ENCODE data around the gene YPEL3. TPM values are rescaled to one million over a fixed set of nuclear protein-coding genes. Genes with fewer than 3 reads are reported as not detected.

YPEL3 gene
- total and polyA plus RNA-seq, 2 experiments from 2014 or later, result 20.1 to 82.1 TPM

GRCh38 chr16:30065102-30065942 is 30.7 kb downstream of the YPEL3 start, which contains the start of gene ALDOA:
TSS of gene ALDOA (plus strand) at chr16:30065760. CDS start at chr16:30066898, 1,138 bp downstream.
- DNase-seq (ENCODE audit: low spot score), result peak; percentile 99
- Histone ChIP-seq H3K9me3 (ENCODE audit: low read depth) (no peaks in the 10 kb centered on the region), H2AFZ (peak within 1 kb of the TSS; percentile 45), H3K4me2 (peak within 1 kb of the TSS; percentile 94), H3K4me1 (ENCODE audit: insufficient read depth) (peaks cover 28% of the 10 kb centered on the region), H3K36me3 (replicated peaks; ENCODE audit: insufficient read depth, low read depth) (no peaks in the 10 kb centered on the region), H4K20me1 (ENCODE audit: insufficient read depth, poor library complexity, severe bottlenecking) (peaks cover 15% of the 10 kb centered on the region), H3K4me3 (peak within 1 kb of the TSS; percentile 86), H3K79me2 (peaks cover 47% of the 10 kb centered on the region), H3K27me3 (no peaks in the 10 kb centered on the region), H3K27ac (peak within 1 kb of the TSS; percentile 98), H3K9me2 (replicated peaks; ENCODE audit: insufficient read depth) (no peaks in the 10 kb centered on the region)
- WGBS (ENCODE audit: low lambda C conversion rate, missing lambda C conversion rate), result 1% methylated on average over 52 of the region's 99 CpGs
- no peak for TF ChIP-seq EZH2 (IDR thresholded peaks at IDR 0.05; ENCODE audit: borderline replicate concordance)
- no peak for TF ChIP-seq CTCF (IDR thresholded peaks at IDR 0.05; ENCODE audit: poor library complexity)
- TF ChIP-seq EZH2phosphoT487 (IDR thresholded peaks at IDR 0.05; ENCODE audit: low read depth, severe bottlenecking, unreplicated experiment), result no peak

- H3K4me2 ChIP-seq, result peak overlapping the region; percentile 94
- 2% methylated on average over 20 of the region's 25 CpGs for WGBS (ENCODE audit: low lambda C conversion rate, missing lambda C conversion rate)
- peak overlapping the region; percentile 98 for H3K27ac ChIP-seq
- peaks cover 44% of the 10 kb centered on the region for H3K79me2 ChIP-seq
- H3K4me3 ChIP-seq, result peak overlapping the region; percentile 46
- no peaks in the 10 kb centered on the region for H3K36me3 ChIP-seq (replicated peaks; ENCODE audit: insufficient read depth, low read depth)
- TF ChIP-seq EZH2 (IDR thresholded peaks at IDR 0.05; ENCODE audit: borderline replicate concordance) (no peak), CTCF (IDR thresholded peaks at IDR 0.05; ENCODE audit: poor library complexity) (no peak), EZH2phosphoT487 (IDR thresholded peaks at IDR 0.05; ENCODE audit: low read depth, severe bottlenecking, unreplicated experiment) (no peak)
- no peaks in the 10 kb centered on the region for H3K9me3 ChIP-seq (ENCODE audit: low read depth)
- H3K27me3 ChIP-seq, result no peaks in the 10 kb centered on the region
- peaks cover 28% of the 10 kb centered on the region for H3K4me1 ChIP-seq (ENCODE audit: insufficient read depth)
- no peak for DNase-seq (ENCODE audit: low spot score)
- no peaks in the 10 kb centered on the region for H3K9me2 ChIP-seq (replicated peaks; ENCODE audit: insufficient read depth)
- peak overlapping the region; percentile 45 for H2AFZ ChIP-seq
- peaks cover 15% of the 10 kb centered on the region for H4K20me1 ChIP-seq (ENCODE audit: insufficient read depth, poor library complexity, severe bottlenecking)
Measured at GRCh38 chr16:30064729-30065101, 31.3 kb downstream of the YPEL3 start.

- Histone ChIP-seq H4K20me1 (ENCODE audit: insufficient read depth, poor library complexity, severe bottlenecking) (peaks cover 15% of the 10 kb centered on the region), H3K4me2 (peak overlapping the region; percentile 94), H3K36me3 (replicated peaks; ENCODE audit: insufficient read depth, low read depth) (no peaks in the 10 kb centered on the region), H3K9me2 (replicated peaks; ENCODE audit: insufficient read depth) (no peaks in the 10 kb centered on the region), H3K4me1 (ENCODE audit: insufficient read depth) (peaks cover 28% of the 10 kb centered on the region), H3K27me3 (no peaks in the 10 kb centered on the region), H3K4me3 (peak overlapping the region; percentile 46), H3K79me2 (peaks cover 38% of the 10 kb centered on the region), H2AFZ (peak overlapping the region; percentile 45), H3K27ac (peak overlapping the region; percentile 98), H3K9me3 (ENCODE audit: low read depth) (no peaks in the 10 kb centered on the region)
- TF ChIP-seq EZH2phosphoT487 (IDR thresholded peaks at IDR 0.05; ENCODE audit: low read depth, severe bottlenecking, unreplicated experiment) (no peak), CTCF (IDR thresholded peaks at IDR 0.05; ENCODE audit: poor library complexity) (peak; percentile 31), EZH2 (IDR thresholded peaks at IDR 0.05; ENCODE audit: borderline replicate concordance) (no peak)
- 16% methylated on average over 26 of the region's 27 CpGs for WGBS (ENCODE audit: low lambda C conversion rate, missing lambda C conversion rate)
- peak; percentile 64 for DNase-seq (ENCODE audit: low spot score)
Measured at GRCh38 chr16:30063893-30064728, 31.9 kb downstream of the YPEL3 start.

Data from hepatocyte (in vitro differentiated cells).